Endothelial cell of umbilical vein (primary cell): ENCODE results near the gene NR1H2. TPM values are rescaled to one million over a fixed set of nuclear protein-coding genes. Genes with fewer than 3 reads are reported as not detected.

ENCODE experiments used
- BruUV-seq: library from RNA; stranded (reverse); fragments of 400-500 nt; replicated peaks from 2 replicates; lab custom pipeline; 2021; lab: Mats Ljungman, UMichigan
- CTCF ChIA-PET: fragments of 300-600, 350-600 bp; sonication (Branson Sonifier 250); formaldehyde crosslinking; loops from one replicate; lab custom pipeline; 2021; ENCODE audit warnings: antibody characterized with exemption, inconsistent platforms; lab: Charles Lee
- POLR2A ChIA-PET: fragments of 300-600, 350-600 bp; sonication (Branson Sonifier 250); formaldehyde crosslinking; loops from one replicate; lab custom pipeline; 2021; ENCODE audit warnings: antibody characterized with exemption, inconsistent platforms; lab: Charles Lee
- DNase-seq: peaks from one replicate; pipeline ENCODE4 v3.0.0-alpha.2; 2011; ENCODE audit warnings: low read depth, low spot score
- FAIRE-seq: peaks from 2 replicates; lab custom pipeline; 2011; peaks lifted over from hg19 to GRCh38; lab: Jason Lieb, UNC
- H2AFZ ChIP-seq: 2 replicates; pipeline ENCODE4 v1.6.0; 2012; ENCODE audit warnings: low read depth, low read length, control low read depth, inconsistent platforms
- H3K27ac ChIP-seq: 2 replicates; pipeline ENCODE4 v1.5.1; 2011; ENCODE audit warnings: low read depth, mild to moderate bottlenecking, control low read depth, low read length, moderate library complexity; ENCODE audit not compliant: insufficient read depth
- H3K27me3 ChIP-seq, 2 experiments: 2 replicates each; pipeline versions ENCODE4 v1.6.0 to v1.6.1; 2011; ENCODE audit warnings: low read length in 2 of 2, mixed read lengths in 1 of 2; ENCODE audit not compliant: control insufficient read depth in 2 of 2, insufficient read depth in 2 of 2
- H3K36me3 ChIP-seq, 2 experiments: 2 replicates in 1 of 2; 3 replicates in 1 of 2; pipeline ENCODE4 v1.5.1; 2011; ENCODE audit warnings: low read length in 2 of 2, mild to moderate bottlenecking in 1 of 2, moderate library complexity in 1 of 2; ENCODE audit not compliant: control insufficient read depth in 2 of 2, insufficient read depth in 2 of 2; ENCODE audit errors: extremely low read depth in 1 of 2
- H3K4me1 ChIP-seq: 3 replicates; pipeline ENCODE4 v1.5.1; 2011; ENCODE audit warnings: mild to moderate bottlenecking, low read length; ENCODE audit not compliant: control insufficient read depth, insufficient read depth; ENCODE audit errors: extremely low read depth
- H3K4me2 ChIP-seq: 2 replicates; pipeline ENCODE4 v1.6.1; 2011; ENCODE audit warnings: low read length, control low read depth, mixed read lengths; ENCODE audit not compliant: insufficient read depth
- H3K4me3 ChIP-seq, 3 experiments: fragments of 200-600 bp in 1 of 3; sonication (generic), shearing (Covaris generic) in 1 of 3; replicated peaks in 1 of 3; 2 replicates each; pipeline ENCODE4 v1.5.1; 2011 to 2016; ENCODE audit warnings: control low read depth in 3 of 3, low read length in 3 of 3, mild to moderate bottlenecking in 2 of 3, inconsistent platforms in 1 of 3, low read depth in 1 of 3, moderate library complexity in 1 of 3; ENCODE audit not compliant: insufficient read depth in 1 of 3
- H3K79me2 ChIP-seq: 2 replicates; pipeline ENCODE4 v1.6.0; 2012; ENCODE audit warnings: low read length, inconsistent platforms; ENCODE audit not compliant: control insufficient read depth, insufficient read depth
- H3K9ac ChIP-seq: replicated peaks from 2 replicates; pipeline ENCODE3; 2011; ENCODE audit warnings: low read length, control low read depth; ENCODE audit not compliant: insufficient read depth; ENCODE audit errors: extremely low read depth
- H3K9me1 ChIP-seq: replicated peaks from 3 replicates; pipeline ENCODE4 v1.6.0; 2011; ENCODE audit warnings: mild to moderate bottlenecking, low read length; ENCODE audit not compliant: control insufficient read depth, insufficient read depth; ENCODE audit errors: extremely low read depth
- H3K9me3 ChIP-seq: replicated peaks from 2 replicates; pipeline ENCODE4 v1.5.1; 2012; ENCODE audit warnings: low read length, inconsistent platforms; ENCODE audit not compliant: control insufficient read depth, insufficient read depth
- H4K20me1 ChIP-seq: replicated peaks from 2 replicates; pipeline ENCODE3; 2011; ENCODE audit warnings: mild to moderate bottlenecking, low read length; ENCODE audit not compliant: control insufficient read depth, insufficient read depth; ENCODE audit errors: extremely low read depth
- EZH2 ChIP-seq: IDR thresholded peaks from 2 replicates; pipeline ENCODE4 v1.6.1; 2012; ENCODE audit warnings: borderline replicate concordance, low read depth, mild to moderate bottlenecking, moderate library complexity, low read length, inconsistent platforms; ENCODE audit not compliant: severe bottlenecking
- FOS ChIP-seq: IDR thresholded peaks from 2 replicates; pipeline ENCODE4 v1.6.1; 2011; ENCODE audit warnings: mild to moderate bottlenecking, low read length, moderate library complexity, borderline replicate concordance; ENCODE audit not compliant: insufficient read depth
- GATA2 ChIP-seq: IDR thresholded peaks from 2 replicates; pipeline ENCODE4 v1.7.0; 2011; ENCODE audit warnings: low read depth, mild to moderate bottlenecking, moderate library complexity, mixed read lengths, low read length; ENCODE audit not compliant: insufficient read length, insufficient read depth
- JUN ChIP-seq: IDR thresholded peaks from 2 replicates; pipeline ENCODE4 v1.6.1; 2011; ENCODE audit warnings: borderline replicate concordance, low read depth; ENCODE audit not compliant: insufficient read length, insufficient read depth
- MYC ChIP-seq: IDR thresholded peaks from one replicate; pipeline ENCODE4 v1.6.1; 2011; ENCODE audit warnings: mild to moderate bottlenecking, low read depth, low read length
- POLR2A ChIP-seq: IDR thresholded peaks from 2 replicates; pipeline ENCODE4 v1.6.1; 2012; ENCODE audit warnings: low read depth, mild to moderate bottlenecking, control low read depth, low read length
- POLR2AphosphoS5 ChIP-seq: IDR thresholded peaks from 2 replicates; pipeline ENCODE4 v1.6.1; 2012; ENCODE audit warnings: low read depth, mild to moderate bottlenecking, control low read depth, low read length, moderate library complexity; ENCODE audit not compliant: insufficient read depth
- dilution Hi-C: fragments of 300-500 bp; cut with MboI; formaldehyde crosslinking; loops from one replicate; pipeline ENCODE4 v1.15.0; 2019; ENCODE audit warnings: low sequenced_read_pairs; ENCODE audit not compliant: extremely low pct_ligation_motif_present
- intact Hi-C: fragments of 100-400 bp; cut with micrococcal nuclease; formaldehyde crosslinking; loops from one replicate; pipeline ENCODE4 v1.10.0; 2022
- polyA plus RNA-seq, 4 experiments: library from polyadenylated mRNA; depleted of rRNA in 3 of 4; stranded (reverse) in 3 of 4; unstranded in 1 of 4; fragments of >200 nt; gene quantifications; 2 replicates each; pipeline versions ENCODE4 v1.2.1 to v1.2.3, GENCODE V29; 2011 to 2012; ENCODE audit warnings: missing spikeins in 1 of 4
- total RNA-seq: library from RNA; stranded (reverse); gene quantifications from 2 replicates; pipeline ENCODE4 v1.2.3, GENCODE V29; 2021
- TF ChIP-seq, protein P1 (sequence below), 2 donors: IDR thresholded peaks; 1 replicate in 1 of 2; 2 replicates in 1 of 2; pipeline ENCODE4 v1.5.1; 2011; ENCODE audit warnings: low read length in 2 of 2, mild to moderate bottlenecking in 2 of 2, moderate library complexity in 2 of 2, control low read depth in 1 of 2, inconsistent platforms in 1 of 2, low read depth in 1 of 2; ENCODE audit not compliant: insufficient read depth in 1 of 2; ENCODE audit errors: extremely low read depth in 1 of 2
- TF ChIP-seq, protein P2 (sequence below): IDR thresholded peaks from 2 replicates; pipeline ENCODE4 v1.6.1; 2011; ENCODE audit not compliant: insufficient read depth, insufficient read length

The NR1H2 gene
- total and polyA plus RNA-seq, 2 donors (not counting 3 experiments of a cell fraction or from before 2014, with no cell fraction given), result 46.7 to 48.4 TPM

- Histone ChIP-seq H3K79me2 (peaks cover 18% of the 10 kb centered on the region), H2AFZ (no peak overlapping the region), H3K9ac (no peak overlapping the region), H3K4me3 (no peak overlapping the region), H3K9me3 (no peaks in the 10 kb centered on the region), H3K4me2 (no peak overlapping the region), H3K9me1 (no peaks in the 10 kb centered on the region), H3K27ac (no peak overlapping the region), H3K36me3 (no peaks in the 10 kb centered on the region), H3K4me1 (no peaks in the 10 kb centered on the region), H4K20me1 (no peaks in the 10 kb centered on the region), H3K27me3 (no peaks in the 10 kb centered on the region)
- ChIA-PET POLR2A (no interaction called here), CTCF (no interaction called here)
- dilution Hi-C loops, result no loop called here
- FAIRE-seq, result no peak
- no TSS peak for BruUV-seq
- intact Hi-C loops, result no loop called here
- no peak for DNase-seq
- TF ChIP-seq JUN, result no peak
- no peak for TF ChIP-seq MYC
- TF ChIP-seq FOS, result no peak
- TF ChIP-seq, protein P1, sequence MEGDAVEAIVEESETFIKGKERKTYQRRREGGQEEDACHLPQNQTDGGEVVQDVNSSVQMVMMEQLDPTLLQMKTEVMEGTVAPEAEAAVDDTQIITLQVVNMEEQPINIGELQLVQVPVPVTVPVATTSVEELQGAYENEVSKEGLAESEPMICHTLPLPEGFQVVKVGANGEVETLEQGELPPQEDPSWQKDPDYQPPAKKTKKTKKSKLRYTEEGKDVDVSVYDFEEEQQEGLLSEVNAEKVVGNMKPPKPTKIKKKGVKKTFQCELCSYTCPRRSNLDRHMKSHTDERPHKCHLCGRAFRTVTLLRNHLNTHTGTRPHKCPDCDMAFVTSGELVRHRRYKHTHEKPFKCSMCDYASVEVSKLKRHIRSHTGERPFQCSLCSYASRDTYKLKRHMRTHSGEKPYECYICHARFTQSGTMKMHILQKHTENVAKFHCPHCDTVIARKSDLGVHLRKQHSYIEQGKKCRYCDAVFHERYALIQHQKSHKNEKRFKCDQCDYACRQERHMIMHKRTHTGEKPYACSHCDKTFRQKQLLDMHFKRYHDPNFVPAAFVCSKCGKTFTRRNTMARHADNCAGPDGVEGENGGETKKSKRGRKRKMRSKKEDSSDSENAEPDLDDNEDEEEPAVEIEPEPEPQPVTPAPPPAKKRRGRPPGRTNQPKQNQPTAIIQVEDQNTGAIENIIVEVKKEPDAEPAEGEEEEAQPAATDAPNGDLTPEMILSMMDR (IDR thresholded peaks at IDR 0.05; ENCODE audit: extremely low read depth in 1 of 2, insufficient read depth in 1 of 2, low read depth in 1 of 2, low read length in 2 of 2), result no peak
- TF ChIP-seq POLR2AphosphoS5, result no peak
- TF ChIP-seq GATA2, result no peak
- TF ChIP-seq EZH2, result no peak
- TF ChIP-seq, protein P2, sequence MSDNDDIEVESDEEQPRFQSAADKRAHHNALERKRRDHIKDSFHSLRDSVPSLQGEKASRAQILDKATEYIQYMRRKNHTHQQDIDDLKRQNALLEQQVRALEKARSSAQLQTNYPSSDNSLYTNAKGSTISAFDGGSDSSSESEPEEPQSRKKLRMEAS, result no peak
- TF ChIP-seq POLR2A, result no peak
Measured at GRCh38 chr19:50392759-50393158, 16.5 kb downstream of the NR1H2 start.
